CD4-positive, alpha-beta T cell treated with Interleukin-10 for 1 hour (primary cell): ENCODE data around the gene PNRC2.
"Not testable (repeated sequence)": the region's sequence is repeated elsewhere in the genome, so short reads cannot be mapped to it uniquely, and the experiment has no call there.

ENCODE experiments used
- DNase-seq: peaks from one replicate; pipeline ENCODE4 v3.0.0-alpha.2; 2020

The PNRC2 gene

DNA sequence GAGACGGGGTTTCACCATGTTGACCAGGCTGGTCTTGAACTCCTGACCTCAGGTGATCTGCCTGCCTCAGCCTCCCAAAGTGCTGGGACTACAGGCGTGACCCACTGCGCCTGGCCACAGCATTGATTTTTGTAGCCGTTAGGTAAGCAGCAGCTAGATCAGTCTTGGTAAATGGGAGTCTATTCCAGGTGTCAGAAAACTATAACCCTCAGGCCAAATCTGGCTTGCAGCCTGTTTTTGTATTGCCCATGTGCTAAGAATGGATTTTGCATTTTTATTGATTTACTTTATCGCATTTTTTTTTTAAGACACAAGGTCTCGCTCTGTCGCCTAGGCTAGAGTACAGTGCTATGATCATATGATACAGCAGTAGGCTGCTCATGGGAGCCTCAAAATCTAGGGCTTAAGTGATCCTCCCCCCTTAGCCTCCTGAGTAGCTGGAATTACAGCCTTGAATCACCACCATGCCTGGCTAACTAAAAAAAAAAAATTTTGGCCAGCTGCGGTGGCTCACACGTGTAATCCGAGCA, 37.1 kb downstream of the PNRC2 start:
- no peak for DNase-seq

DNA sequence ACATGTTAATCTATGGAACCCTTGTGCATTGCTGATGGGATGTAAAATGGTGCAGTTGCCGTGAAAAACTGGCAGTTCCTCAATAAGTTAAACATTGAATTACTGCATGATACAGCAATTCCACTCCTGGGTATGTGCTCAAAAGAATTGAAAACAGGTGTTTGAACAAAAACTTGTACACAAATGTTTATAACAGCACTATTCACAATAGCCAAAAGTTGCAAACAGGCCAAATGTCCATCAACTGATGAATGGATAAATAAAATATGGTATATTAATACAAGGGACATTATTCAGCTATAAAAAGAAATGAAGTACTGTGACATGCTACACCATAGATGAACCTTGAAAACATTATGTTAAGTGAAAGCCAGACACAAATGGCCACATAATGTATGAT, 38.2 kb downstream of the PNRC2 start:
- no peak for DNase-seq

- DNase-seq: no peak
Observed at GRCh38 chr1:23999156-23999671, 39.6 kb downstream of the PNRC2 start.

DNA sequence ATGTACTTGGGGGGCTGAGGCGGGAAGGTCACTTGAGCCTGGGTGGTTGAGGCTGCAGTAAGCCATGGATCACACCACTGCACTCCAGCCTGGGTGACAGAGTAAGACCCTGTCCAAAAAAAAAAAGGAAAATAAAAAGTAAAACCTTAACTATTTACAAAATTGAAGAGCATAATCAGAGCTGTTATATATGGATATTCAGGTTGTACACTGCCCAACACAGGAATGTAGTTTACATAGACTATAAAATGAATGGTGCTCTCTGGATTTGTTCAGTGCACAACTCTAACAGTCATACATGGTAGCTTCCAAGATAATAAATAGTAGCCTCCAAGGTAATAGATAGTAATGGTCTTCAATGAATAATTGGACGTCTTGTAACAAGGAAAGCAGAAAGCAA, 43.1 kb downstream of the PNRC2 start:
- DNase-seq: no peak

DNA sequence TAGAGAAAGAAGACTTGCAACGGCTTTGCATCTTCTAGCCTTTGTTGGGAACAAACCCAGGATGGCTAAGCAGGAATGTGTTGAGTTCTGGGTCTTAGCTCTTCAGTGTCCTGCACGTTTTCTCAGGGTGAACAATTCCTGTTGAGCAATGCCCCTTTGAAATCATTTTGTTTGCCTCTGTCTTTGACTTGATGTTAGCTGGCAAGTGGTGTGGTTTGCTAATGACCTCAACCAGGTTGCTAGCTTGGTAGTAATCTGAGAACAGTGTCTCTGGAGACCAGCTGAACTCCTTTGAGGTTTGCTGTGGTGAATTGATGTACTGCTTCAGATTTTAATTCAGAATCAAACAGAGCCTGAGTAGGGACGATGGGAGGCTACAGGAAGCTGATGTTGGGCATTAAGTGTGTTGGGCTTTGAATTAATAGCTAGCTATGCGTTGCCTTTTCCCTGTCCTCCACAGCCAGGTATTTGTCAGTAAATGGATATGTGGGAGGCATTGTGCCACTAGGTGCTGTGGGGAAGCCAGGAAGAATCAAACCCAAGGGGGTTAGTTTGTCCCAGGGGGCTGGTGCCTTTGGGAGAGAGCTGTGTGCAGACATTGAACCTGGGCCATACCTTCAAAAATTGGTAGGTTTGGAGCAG, 43.8 kb downstream of the PNRC2 start:
- no peak for DNase-seq

GRCh38 chr1:24004132-24004531, 44.5 kb downstream of the PNRC2 start:
- no peak for DNase-seq

DNA sequence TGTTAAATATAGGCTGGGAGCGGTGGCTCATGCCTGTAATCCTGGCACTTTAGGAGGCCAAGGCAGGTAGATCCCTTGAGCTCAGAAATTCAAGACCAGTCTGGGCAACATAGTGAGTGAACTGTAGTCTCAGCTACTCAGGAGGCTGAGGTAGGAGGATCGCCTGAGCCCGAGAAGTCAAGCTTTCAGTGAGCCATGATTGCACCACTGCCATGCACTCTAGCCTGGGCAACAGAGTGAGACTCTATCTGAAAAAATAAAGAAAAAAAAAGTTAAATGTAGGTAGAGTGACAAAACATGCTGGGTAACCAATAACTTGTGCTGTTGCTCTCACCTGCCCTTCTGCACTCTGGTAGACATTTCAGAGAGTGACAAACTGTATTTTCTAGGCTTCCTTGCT, 45.5 kb downstream of the PNRC2 start:
- DNase-seq: no peak

- no peak for DNase-seq
Observed at GRCh38 chr1:24007079-24007478, 47.5 kb downstream of the PNRC2 start.

GRCh38 chr1:24008574-24009184, 49.1 kb downstream of the PNRC2 start:
- not testable (repeated sequence) for DNase-seq

DNA sequence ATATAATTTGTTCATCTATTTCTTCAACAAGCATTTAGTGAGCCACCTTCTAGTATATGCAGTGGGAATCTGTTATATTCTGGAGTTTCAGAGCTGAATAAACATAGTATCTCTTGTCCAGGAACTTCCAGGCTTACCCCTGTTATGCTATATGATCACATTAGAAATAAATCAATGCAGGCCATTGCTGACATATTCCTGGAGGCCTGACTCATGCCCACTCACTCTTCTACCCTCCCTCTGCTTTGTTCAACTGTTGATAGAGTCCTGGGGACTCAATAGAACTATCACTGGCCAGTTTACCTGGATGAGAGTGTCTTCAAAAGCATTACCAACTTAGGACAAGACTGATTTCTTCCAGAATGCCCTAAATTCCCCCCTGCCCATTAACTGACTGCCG, 49.8 kb downstream of the PNRC2 start:
- no peak for DNase-seq

- DNase-seq: no peak
Observed at GRCh38 chr1:24010650-24011049, 51.0 kb downstream of the PNRC2 start.

DNA sequence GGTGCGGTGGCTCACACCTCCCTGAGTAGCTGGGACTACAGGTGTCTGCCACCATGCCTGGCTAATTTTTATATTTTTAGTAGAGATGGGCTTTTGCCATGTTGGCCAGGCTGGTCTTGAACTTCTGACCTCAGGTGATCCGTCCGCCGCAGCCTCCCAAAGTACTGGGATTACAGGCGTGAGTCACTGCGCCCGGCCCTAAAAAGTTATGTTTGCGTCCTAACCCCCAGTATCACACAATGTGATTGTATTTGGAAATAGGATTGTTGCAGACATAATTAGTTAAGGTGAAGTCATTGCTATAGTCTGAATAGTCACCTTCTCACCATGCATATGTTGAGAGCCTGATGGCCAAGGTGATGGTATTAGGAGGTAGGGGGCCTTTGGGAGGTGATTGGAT, 53.2 kb downstream of the PNRC2 start:
- not testable (repeated sequence) for DNase-seq
